GM23338 (cell line): ENCODE data around the gene SLC1A3. TPM values are rescaled to one million over a fixed set of nuclear protein-coding genes. Genes with fewer than 3 reads are reported as not detected.

Source experiments
- ATAC-seq: fragments of 200-7000 bp; cut with Tn5 transposase; 3 replicates; pipeline ENCODE4 v1.9.1; 2020
- DNase-seq: peaks from one replicate; pipeline ENCODE4 v3.0.0-alpha.2; 2015; ENCODE audit warnings: low spot score
- H2AFZ ChIP-seq: fragments of 200-600 bp; sonication (generic); 2 replicates; pipeline ENCODE4 v1.8.0; 2016; ENCODE audit warnings: antibody characterized with exemption, mild to moderate bottlenecking, moderate library complexity
- H3F3A ChIP-seq: fragments of 200-600 bp; sonication (generic); replicated peaks from 2 replicates; pipeline ENCODE4 v1.8.0; 2017; ENCODE audit warnings: antibody characterized with exemption, mixed run types, low read depth
- H3K27ac ChIP-seq: fragments of 200-600 bp; sonication (generic); 2 replicates; pipeline ENCODE4 v1.6.1; 2016; ENCODE audit warnings: low read depth
- H3K27me3 ChIP-seq: fragments of 200-600 bp; sonication (generic); 2 replicates; pipeline ENCODE4 v1.8.0; 2016; ENCODE audit warnings: mild to moderate bottlenecking, mixed run types, moderate library complexity; ENCODE audit not compliant: insufficient read depth
- H3K36me3 ChIP-seq: fragments of 200-600 bp; sonication (generic); 2 replicates; pipeline ENCODE4 v1.8.0; 2016; ENCODE audit warnings: mild to moderate bottlenecking; ENCODE audit not compliant: insufficient read depth
- H3K4me1 ChIP-seq: fragments of 200-600 bp; sonication (generic); 2 replicates; pipeline ENCODE4 v1.8.0; 2016; ENCODE audit warnings: mild to moderate bottlenecking, moderate library complexity; ENCODE audit not compliant: insufficient read depth
- H3K4me2 ChIP-seq: fragments of 200-600 bp; sonication (generic); 2 replicates; pipeline ENCODE4 v1.7.1; 2017; ENCODE audit warnings: mixed run types
- H3K4me3 ChIP-seq: fragments of 200-600 bp; sonication (generic); 2 replicates; pipeline ENCODE4 v1.6.1; 2016; ENCODE audit warnings: mixed run types
- H3K79me2 ChIP-seq: fragments of 200-600 bp; sonication (generic); replicated peaks from 2 replicates; pipeline ENCODE4 v1.8.0; 2017; ENCODE audit warnings: mild to moderate bottlenecking; ENCODE audit not compliant: insufficient read depth
- H3K9me2 ChIP-seq: fragments of 200-600 bp; sonication (generic); 2 replicates; pipeline ENCODE4 v1.8.0; 2017; ENCODE audit not compliant: insufficient read depth
- H4K20me1 ChIP-seq: fragments of 200-600 bp; sonication (generic); replicated peaks from 2 replicates; pipeline ENCODE4 v1.8.0; 2017; ENCODE audit warnings: mild to moderate bottlenecking; ENCODE audit not compliant: insufficient read depth
- H3K27ac Mint-ChIP-seq: 2 replicates; pipeline ENCODE4 v1.8.0; 2020; ENCODE audit warnings: inconsistent platforms, mild to moderate bottlenecking, moderate library complexity, mixed read lengths
- H3K27me3 Mint-ChIP-seq: 3 replicates; pipeline ENCODE4 v1.8.0; 2022; ENCODE audit warnings: low read depth, mild to moderate bottlenecking, moderate library complexity, mixed read lengths, inconsistent platforms; ENCODE audit not compliant: insufficient read depth, poor library complexity
- H3K36me3 Mint-ChIP-seq: 3 replicates; pipeline ENCODE4 v1.8.0; 2021; ENCODE audit warnings: low read depth, mild to moderate bottlenecking, inconsistent platforms, moderate library complexity, mixed read lengths
- H3K4me1 Mint-ChIP-seq: 3 replicates; pipeline ENCODE4 v1.8.0; 2020; ENCODE audit warnings: mild to moderate bottlenecking, inconsistent platforms, mixed read lengths
- H3K4me3 Mint-ChIP-seq: 3 replicates; pipeline ENCODE4 v1.8.0; 2021; ENCODE audit warnings: moderate library complexity, mild to moderate bottlenecking, inconsistent platforms, mixed read lengths
- H3K9me3 Mint-ChIP-seq: 3 replicates; pipeline ENCODE4 v1.8.0; 2020; ENCODE audit warnings: moderate library complexity, mild to moderate bottlenecking, inconsistent platforms, mixed read lengths
- CREB1 ChIP-seq: fragments of 250-450 bp; sonication (Bioruptor Pico); IDR thresholded peaks from 2 replicates; pipeline ENCODE4 v1.5.0; 2020; ENCODE audit warnings: low read depth, mild to moderate bottlenecking, moderate library complexity
- CTCF ChIP-seq, 2 experiments: fragments of 200-600 bp in 1 of 2; sonication (generic) in 1 of 2; conservative IDR thresholded peaks; 2 replicates each; pipeline versions ENCODE4 v1.5.1 to v1.6.1; 2016 to 2017; ENCODE audit warnings: antibody characterized with exemption in 2 of 2, low read depth in 2 of 2, mild to moderate bottlenecking in 2 of 2, moderate library complexity in 1 of 2
- ETS1 ChIP-seq: IDR thresholded peaks from 2 replicates; pipeline ENCODE4 v1.6.1; 2016; ENCODE audit warnings: antibody characterized with exemption
- EZH2 ChIP-seq: fragments of 200-600 bp; sonication (generic); IDR thresholded peaks from one replicate; pipeline ENCODE4 v1.8.0; 2017; ENCODE audit warnings: antibody characterized with exemption, mild to moderate bottlenecking, low read depth; ENCODE audit not compliant: unreplicated experiment
- EZH2phosphoT487 ChIP-seq: fragments of 200-600 bp; sonication (generic); IDR thresholded peaks from one replicate; pipeline ENCODE4 v1.8.1; 2018; ENCODE audit warnings: antibody characterized with exemption; ENCODE audit not compliant: unreplicated experiment
- JUNB ChIP-seq: IDR thresholded peaks from one replicate; pipeline ENCODE4 v1.6.1; 2016; ENCODE audit warnings: antibody characterized with exemption; ENCODE audit not compliant: unreplicated experiment
- NANOG ChIP-seq: IDR thresholded peaks from 2 replicates; pipeline ENCODE4 v1.6.1; 2016; ENCODE audit warnings: antibody characterized with exemption, borderline replicate concordance
- POLR2AphosphoS5 ChIP-seq: IDR thresholded peaks from 2 replicates; pipeline ENCODE4 v1.6.1; 2016; ENCODE audit warnings: antibody characterized with exemption, low read depth
- REST ChIP-seq: IDR thresholded peaks from one replicate; pipeline ENCODE4 v1.6.1; 2018; ENCODE audit warnings: antibody characterized with exemption; ENCODE audit not compliant: unreplicated experiment
- STAT1 ChIP-seq: IDR thresholded peaks from one replicate; pipeline ENCODE4 v1.6.1; 2016; ENCODE audit warnings: antibody characterized with exemption; ENCODE audit not compliant: unreplicated experiment
- ZNF114 ChIP-seq: fragments of 250-450 bp; sonication (Bioruptor Pico); IDR thresholded peaks from 2 replicates; pipeline ENCODE4 v1.5.0; 2020; ENCODE audit warnings: mild to moderate bottlenecking, moderate library complexity
- ZNF331 ChIP-seq: fragments of 250-450 bp; sonication (Bioruptor Pico); IDR thresholded peaks from 2 replicates; pipeline ENCODE4 v1.5.0; 2020; ENCODE audit warnings: low read depth, mild to moderate bottlenecking, moderate library complexity
- ZNF462 ChIP-seq: fragments of 250-450 bp; sonication (Bioruptor Pico); IDR thresholded peaks from 2 replicates; pipeline ENCODE4 v1.5.0; 2020; ENCODE audit warnings: mild to moderate bottlenecking, moderate library complexity
- polyA plus RNA-seq: library from polyadenylated mRNA; unstranded; fragments of >200 nt; fragmentation: Nextera tagmentation; extraction: Ambion mirVana; gene quantifications from 2 replicates; pipeline ENCODE4 v1.2.1, GENCODE V29; 2016
- total RNA-seq: library from RNA; depleted of rRNA; stranded (reverse); fragments of >200 nt; shearing (Covaris generic); gene quantifications from 2 replicates; pipeline ENCODE4 v1.2.3, GENCODE V29; 2014

Gene SLC1A3
- total and polyA plus RNA-seq, 2 experiments from 2014 or later, result 29.0 to 40.7 TPM

- Histone ChIP-seq H3K27me3 (peaks cover 27% of the 10 kb centered on the region), H3F3A (peaks cover 2% of the 10 kb centered on the region; the same call in 1 of the 2 replicates), H4K20me1 (no peaks in the 10 kb centered on the region), H3K9me2 (no peaks in the 10 kb centered on the region), H3K79me2 (no peaks in the 10 kb centered on the region), H3K36me3 (no peaks in the 10 kb centered on the region), H3K4me2 (no peak overlapping the region; the same call in 1 of the 2 replicates), H2AFZ (no peak overlapping the region), H3K4me3 (no peak overlapping the region), H3K4me1 (peaks cover 11% of the 10 kb centered on the region), H3K27ac (no peak overlapping the region)
- ATAC-seq, result no peak
- TF ChIP-seq EZH2phosphoT487, result no peak
- no peak for TF ChIP-seq ZNF331 (CRISPR knock-in tag)
- TF ChIP-seq EZH2, result no peak
- no peak for TF ChIP-seq CTCF (conservative IDR thresholded peaks at IDR 0.05; ENCODE audit: low read depth in 2 of 2)
- TF ChIP-seq REST, result no peak
- no peak for TF ChIP-seq STAT1
- TF ChIP-seq ZNF114, result no peak
- no peak for TF ChIP-seq ZNF462 (CRISPR knock-in tag)
- no peak for TF ChIP-seq JUNB
- TF ChIP-seq CREB1 (CRISPR knock-in tag), result no peak
- TF ChIP-seq NANOG, result no peak
- TF ChIP-seq POLR2AphosphoS5, result no peak
- no peak for TF ChIP-seq ETS1
- Mint-ChIP-seq H3K36me3 (no peaks in the 10 kb centered on the region), H3K4me1 (peaks cover 19% of the 10 kb centered on the region), H3K9me3 (no peaks in the 10 kb centered on the region), H3K27ac (no peak overlapping the region), H3K4me3 (peak overlapping the region; percentile 22; the same call in 1 of the 3 replicates), H3K27me3 (peaks cover 17% of the 10 kb centered on the region)
- no peak for DNase-seq
These were observed 82.8 kb downstream of the SLC1A3 start for GRCh38 chr5:36689225-36689624.
